ENCODE results near the gene GABRA4. TPM values are rescaled to one million over a fixed set of nuclear protein-coding genes. Genes with fewer than 3 reads are reported as not detected.

The GABRA4 gene
- total RNA-seq, 1 donor from 2014 or later = 0.13 TPM

- DNase-seq (ENCODE audit: low spot score) = no peak
- Mint-ChIP-seq H3K27me3 (ENCODE audit: unreplicated experiment) (no peaks in the 10 kb centered on the region), H3K4me1 (ENCODE audit: unreplicated experiment) (no peaks in the 10 kb centered on the region), H3K9me3 (ENCODE audit: unreplicated experiment) (no peaks in the 10 kb centered on the region), H3K27ac (ENCODE audit: unreplicated experiment) (no peak overlapping the region), H3K4me3 (ENCODE audit: unreplicated experiment) (no peak overlapping the region), H3K36me3 (ENCODE audit: low read depth, unreplicated experiment) (no peaks in the 10 kb centered on the region)
- TF ChIP-seq CTCF (IDR thresholded peaks at IDR 0.05; ENCODE audit: unreplicated experiment) = no peak
Measured at GRCh38 chr4:46974891-46975543, 18.4 kb downstream of the GABRA4 start.

GRCh38 chr4:46968847-46969246 lies 24.5 kb downstream of the GABRA4 start:
- no peaks in the 10 kb centered on the region for H3K4me1 Mint-ChIP-seq (ENCODE audit: unreplicated experiment)
- H3K27me3 Mint-ChIP-seq (ENCODE audit: unreplicated experiment) = no peaks in the 10 kb centered on the region
- DNase-seq (ENCODE audit: low spot score) = no peak
- no peak for TF ChIP-seq CTCF (IDR thresholded peaks at IDR 0.05; ENCODE audit: unreplicated experiment)
- H3K36me3 Mint-ChIP-seq (ENCODE audit: low read depth, unreplicated experiment) = no peaks in the 10 kb centered on the region
- no peaks in the 10 kb centered on the region for H3K9me3 Mint-ChIP-seq (ENCODE audit: unreplicated experiment)
- no peak overlapping the region for H3K27ac Mint-ChIP-seq (ENCODE audit: unreplicated experiment)
- H3K4me3 Mint-ChIP-seq (ENCODE audit: unreplicated experiment) = no peak overlapping the region

- no peak for TF ChIP-seq CTCF (IDR thresholded peaks at IDR 0.05; ENCODE audit: unreplicated experiment)
- Mint-ChIP-seq H3K9me3 (ENCODE audit: unreplicated experiment) (no peaks in the 10 kb centered on the region), H3K27ac (ENCODE audit: unreplicated experiment) (no peak overlapping the region), H3K36me3 (ENCODE audit: low read depth, unreplicated experiment) (no peaks in the 10 kb centered on the region), H3K27me3 (ENCODE audit: unreplicated experiment) (no peaks in the 10 kb centered on the region), H3K4me3 (ENCODE audit: unreplicated experiment) (no peak overlapping the region), H3K4me1 (ENCODE audit: unreplicated experiment) (no peaks in the 10 kb centered on the region)
- DNase-seq (ENCODE audit: low spot score) = no peak
Measured at GRCh38 chr4:46967631-46968030, 25.8 kb downstream of the GABRA4 start.

- no peak for DNase-seq (ENCODE audit: low spot score)
- Mint-ChIP-seq H3K4me1 (ENCODE audit: unreplicated experiment) (no peaks in the 10 kb centered on the region), H3K27ac (ENCODE audit: unreplicated experiment) (no peak overlapping the region), H3K4me3 (ENCODE audit: unreplicated experiment) (no peak overlapping the region), H3K27me3 (ENCODE audit: unreplicated experiment) (no peaks in the 10 kb centered on the region), H3K36me3 (ENCODE audit: low read depth, unreplicated experiment) (no peaks in the 10 kb centered on the region), H3K9me3 (ENCODE audit: unreplicated experiment) (no peaks in the 10 kb centered on the region)
- TF ChIP-seq CTCF (IDR thresholded peaks at IDR 0.05; ENCODE audit: unreplicated experiment) = no peak
Measured at GRCh38 chr4:46958742-46959488, 34.5 kb downstream of the GABRA4 start.

GRCh38 chr4:46956451-46956850 lies 36.9 kb downstream of the GABRA4 start:
- no peak for TF ChIP-seq CTCF (IDR thresholded peaks at IDR 0.05; ENCODE audit: unreplicated experiment)

More at GRCh38 chr4:46956451-46956850, 36.9 kb downstream of the GABRA4 start:
- H3K27me3 Mint-ChIP-seq (ENCODE audit: unreplicated experiment) = no peaks in the 10 kb centered on the region
- H3K9me3 Mint-ChIP-seq (ENCODE audit: unreplicated experiment) = no peaks in the 10 kb centered on the region
- no peaks in the 10 kb centered on the region for H3K36me3 Mint-ChIP-seq (ENCODE audit: low read depth, unreplicated experiment)
- H3K4me1 Mint-ChIP-seq (ENCODE audit: unreplicated experiment) = no peaks in the 10 kb centered on the region
- no peak overlapping the region for H3K27ac Mint-ChIP-seq (ENCODE audit: unreplicated experiment)
- no peak overlapping the region for H3K4me3 Mint-ChIP-seq (ENCODE audit: unreplicated experiment)
- DNase-seq (ENCODE audit: low spot score) = no peak

All from endothelial cell (in vitro differentiated cells).